GM12892 (cell line): ENCODE measurements around the gene SLC39A11.

ENCODE experiments used
- POLR2A ChIP-seq: IDR thresholded peaks from 2 replicates; pipeline ENCODE4 v1.6.1; 2011; ENCODE audit warnings: low read depth, low read length, control low read depth
- POLR2AphosphoS5 ChIP-seq: IDR thresholded peaks from 2 replicates; pipeline ENCODE4 v1.6.1; 2011; ENCODE audit warnings: low read depth, low read length, control low read depth
- TAF1 ChIP-seq: IDR thresholded peaks from 2 replicates; pipeline ENCODE4 v1.6.1; 2011; ENCODE audit warnings: low read depth, mild to moderate bottlenecking, control low read depth, low read length, borderline replicate concordance

DNA sequence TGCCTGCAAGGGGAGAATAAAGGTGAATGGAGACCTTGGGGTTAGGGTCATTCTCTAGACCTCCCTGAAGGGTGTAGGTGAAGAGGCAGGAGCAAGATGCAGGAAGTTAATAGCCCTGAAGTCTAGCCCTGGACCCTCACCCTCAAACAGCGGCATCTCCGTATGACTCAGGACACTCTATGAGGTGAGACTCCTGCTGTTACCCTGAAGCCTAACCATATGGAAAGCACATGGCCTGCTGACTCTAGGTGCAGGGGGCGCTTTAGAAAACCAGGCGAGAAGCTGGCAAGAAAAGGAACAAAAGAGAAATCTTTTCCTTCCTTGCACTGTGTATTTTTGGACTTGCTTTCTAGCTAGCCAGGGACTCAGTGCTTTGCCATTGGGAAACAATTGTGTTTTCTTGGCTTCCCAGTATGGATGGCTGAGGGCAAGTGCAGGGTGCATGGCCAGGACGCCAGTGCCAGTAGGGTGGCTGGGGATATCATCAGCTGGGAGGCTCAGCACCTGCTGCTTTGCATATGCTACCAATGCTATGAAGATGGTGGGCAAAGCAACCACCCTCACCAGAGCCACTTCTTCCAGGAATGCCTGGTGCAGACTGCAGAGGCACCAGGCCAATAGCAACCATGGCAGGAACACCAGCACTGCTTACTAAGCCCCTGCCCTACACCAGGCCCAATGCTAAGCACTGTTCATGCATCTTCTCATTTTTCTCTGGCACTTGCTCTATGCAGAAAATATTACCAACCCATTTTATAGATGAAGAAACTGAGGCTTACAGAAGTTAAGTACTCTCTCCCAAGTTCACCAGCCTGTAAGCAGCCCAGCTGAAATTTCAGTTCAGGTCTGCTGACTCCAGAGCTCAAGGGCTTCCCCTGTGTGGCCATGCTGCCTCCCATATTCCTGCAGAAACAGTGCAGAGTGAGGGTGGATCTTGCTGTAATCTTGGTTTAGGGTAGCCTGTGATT is 425.1 kb downstream of the SLC39A11 start:
- TF ChIP-seq POLR2A (no peak), POLR2AphosphoS5 (no peak), TAF1 (no peak)
